ENCODE results near the gene PRKN. TPM values are rescaled to one million over a fixed set of nuclear protein-coding genes. Genes with fewer than 3 reads are reported as not detected.

The PRKN gene
- total RNA-seq, 1 experiment from 2014 or later: 2.0 TPM

GRCh38 chr6:161438430-161439030 is 1289.0 kb downstream of the PRKN start:
- H3K4me3 Mint-ChIP-seq: no peak overlapping the region
- H2BK20ac ChIP-seq (ENCODE audit: low read depth, low read length, poor library complexity, severe bottlenecking): no peak overlapping the region
- H3K23me2 ChIP-seq (ENCODE audit: insufficient read length, low read depth, low read length, poor library complexity, severe bottlenecking): no peaks in the 10 kb centered on the region
- H3K4me2 ChIP-seq (ENCODE audit: insufficient read depth, insufficient read length, low read length): no peak overlapping the region
- peaks cover 22% of the 10 kb centered on the region for H3K27me3 Mint-ChIP-seq (ENCODE audit: low read depth)
- H3K4me1 ChIP-seq (ENCODE audit: insufficient read depth, low read length): no peaks in the 10 kb centered on the region
- no peak overlapping the region for H2AFZ ChIP-seq (ENCODE audit: low read length)
- no peak overlapping the region for H2AK5ac ChIP-seq (ENCODE audit: insufficient read length, low read length)
- no peak overlapping the region for H4K91ac ChIP-seq (ENCODE audit: insufficient read length, low read depth, low read length)
- H3K27ac ChIP-seq (ENCODE audit: insufficient read length, low read depth, low read length): no peak overlapping the region
- H3K18ac ChIP-seq (ENCODE audit: insufficient read length, low read depth, low read length): no peak overlapping the region
- H2BK12ac ChIP-seq (ENCODE audit: insufficient read length, low read depth, low read length): no peak overlapping the region
- H4K8ac ChIP-seq (replicated peaks; ENCODE audit: insufficient read length, low read depth, low read length): no peak overlapping the region
- H2BK120ac ChIP-seq (ENCODE audit: low read depth, low read length, poor library complexity, severe bottlenecking): no peak overlapping the region
- no peak overlapping the region for H3K9ac ChIP-seq (ENCODE audit: extremely low read depth, insufficient read length, low read length)
- H3K27ac Mint-ChIP-seq: no peak overlapping the region
- H3K23ac ChIP-seq (ENCODE audit: insufficient read length, low read depth, low read length): no peak overlapping the region
- no peaks in the 10 kb centered on the region for H3K9me3 Mint-ChIP-seq
- no peaks in the 10 kb centered on the region for H3K27me3 ChIP-seq (ENCODE audit: insufficient read depth, low read length)
- no peak overlapping the region for H3K56ac ChIP-seq (ENCODE audit: insufficient read length, low read depth, low read length)
- TF ChIP-seq CTCF (conservative IDR thresholded peaks at IDR 0.05): no peak
- no peaks in the 10 kb centered on the region for H4K20me1 ChIP-seq (ENCODE audit: control insufficient read depth, insufficient read depth, insufficient read length)
- H3K4ac ChIP-seq (ENCODE audit: low read depth, low read length): no peak overlapping the region
- H3K36me3 Mint-ChIP-seq (ENCODE audit: insufficient read depth in 1 of 3, low read depth in 3 of 3): no peaks in the 10 kb centered on the region
- H3K14ac ChIP-seq (ENCODE audit: insufficient read depth, low read length): no peak overlapping the region
- no peaks in the 10 kb centered on the region for H3K9me3 ChIP-seq (ENCODE audit: control insufficient read depth, low read depth, low read length)
- H2BK15ac ChIP-seq (ENCODE audit: low read depth, low read length): no peak overlapping the region
- H3K79me1 ChIP-seq (ENCODE audit: insufficient read depth, low read depth, low read length, poor library complexity, severe bottlenecking): no peaks in the 10 kb centered on the region
- peaks cover 26 to 46% of the 10 kb centered on the region in 2 experiments for H3K4me1 Mint-ChIP-seq
- no peak overlapping the region for H2BK5ac ChIP-seq (ENCODE audit: insufficient read length, low read length)
- no peak for DNase-seq
- no peaks in the 10 kb centered on the region for H3K79me2 ChIP-seq (ENCODE audit: insufficient read depth, low read length)
- WGBS (ENCODE audit: extremely low coverage, insufficient read length, low lambda C conversion rate): 100% methylated on average over 3 of the region's 12 CpGs
- H4K5ac ChIP-seq (ENCODE audit: insufficient read length, low read depth, low read length): no peak overlapping the region
- H3T11ph ChIP-seq (ENCODE audit: low read length): no peak overlapping the region
